ENCODE measurements around the gene ZDHHC8.

ZDHHC8 gene

GRCh38 chr22:20114506-20115475 is 16.8 kb upstream of the ZDHHC8 start:
- no peak for DNase-seq (ENCODE audit: low read depth)

GRCh38 chr22:20115691-20116375 is 15.8 kb upstream of the ZDHHC8 start, which contains the start of gene RANBP1:
TSS of gene RANBP1 (plus strand) at chr22:20116104. CDS start at chr22:20116185, 81 bp downstream.
- no peak for DNase-seq (ENCODE audit: low read depth)

- DNase-seq (ENCODE audit: low read depth): no peak
These were observed 15.1 kb upstream of the ZDHHC8 start for GRCh38 chr22:20116376-20116950.

GRCh38 chr22:20116951-20117632 is 14.5 kb upstream of the ZDHHC8 start, which contains the start of gene TRMT2A:
TSS of gene TRMT2A (minus strand) at chr22:20117226. CDS start at chr22:20116906, 320 bp downstream.
- peak; percentile 91 for DNase-seq (ENCODE audit: low read depth)

GRCh38 chr22:20117633-20118299 is 13.8 kb upstream of the ZDHHC8 start:
- peak; percentile 35 for DNase-seq (ENCODE audit: low read depth)

GRCh38 chr22:20118300-20119020 is 13.1 kb upstream of the ZDHHC8 start:
- no peak for DNase-seq (ENCODE audit: low read depth)

- DNase-seq (ENCODE audit: low read depth): no peak
These were observed 9.7 kb upstream of the ZDHHC8 start for GRCh38 chr22:20121856-20122415.

- DNase-seq (ENCODE audit: low read depth): no peak
These were observed 8.1 kb upstream of the ZDHHC8 start for GRCh38 chr22:20123366-20124082.

GRCh38 chr22:20124083-20124787 is 7.4 kb upstream of the ZDHHC8 start:
- no peak for DNase-seq (ENCODE audit: low read depth)

- no peak for DNase-seq (ENCODE audit: low read depth)
These were observed 6.1 kb upstream of the ZDHHC8 start for GRCh38 chr22:20125201-20126174.

- DNase-seq (ENCODE audit: low read depth): no peak
These were observed 5.1 kb upstream of the ZDHHC8 start for GRCh38 chr22:20126284-20127029.

- DNase-seq (ENCODE audit: low read depth): no peak
These were observed 4.2 kb upstream of the ZDHHC8 start for GRCh38 chr22:20127318-20127868.

- DNase-seq (ENCODE audit: low read depth): no peak
These were observed 3.6 kb upstream of the ZDHHC8 start for GRCh38 chr22:20127869-20128618.

- DNase-seq (ENCODE audit: low read depth): no peak
These were observed 3.0 kb upstream of the ZDHHC8 start for GRCh38 chr22:20128619-20128901.

- DNase-seq (ENCODE audit: low read depth): peak; percentile 36
These were observed 2.5 kb upstream of the ZDHHC8 start for GRCh38 chr22:20128902-20129746.

- no peak for DNase-seq (ENCODE audit: low read depth)
These were observed 1.9 kb upstream of the ZDHHC8 start for GRCh38 chr22:20129747-20130014.

Data from activated T-cell treated with anti-CD3 and anti-CD28 coated beads for 1 hour (primary cell).